Activated naive CD4-positive, alpha-beta T cell treated with anti-CD3 and anti-CD28 coated beads, Interleukin-2, amount 50 U/mL, for 72 hours (primary cell): Measurements from ENCODE around the gene BTBD9. TPM values are rescaled to one million over a fixed set of nuclear protein-coding genes. Genes with fewer than 3 reads are reported as not detected.

Experiments used
- ATAC-seq, 2 donors: fragments of 150-1000 bp; cut with Tn5 transposase; 2 replicates each; pipeline ENCODE4 v1.10.0; 2021; ENCODE audit warnings: mild to moderate bottlenecking in 2 of 2, moderate library complexity in 2 of 2
- DNase-seq, 2 donors: peaks; one replicate each; pipeline ENCODE4 v3.0.0; 2021 to 2022; ENCODE audit warnings: low spot score in 2 of 2
- H3K27ac Mint-ChIP-seq, 2 donors: one replicate each; pipeline ENCODE4 v1.8.0; 2022; ENCODE audit warnings: mild to moderate bottlenecking in 2 of 2, mixed read lengths in 2 of 2
- H3K36me3 Mint-ChIP-seq, 2 donors: one replicate each; pipeline ENCODE4 v1.8.0; 2022; ENCODE audit warnings: mixed read lengths in 2 of 2
- H3K9me3 Mint-ChIP-seq, 2 donors: one replicate each; pipeline ENCODE4 v1.8.0; 2022; ENCODE audit warnings: mixed read lengths in 2 of 2
- total RNA-seq, 2 donors: library from RNA; stranded (reverse); gene quantifications; one replicate each; pipeline ENCODE4 v1.2.3, GENCODE V29; 2022

The BTBD9 gene
- total RNA-seq, 2 donors from 2014 or later = 10.5 to 18.8 TPM

DNA sequence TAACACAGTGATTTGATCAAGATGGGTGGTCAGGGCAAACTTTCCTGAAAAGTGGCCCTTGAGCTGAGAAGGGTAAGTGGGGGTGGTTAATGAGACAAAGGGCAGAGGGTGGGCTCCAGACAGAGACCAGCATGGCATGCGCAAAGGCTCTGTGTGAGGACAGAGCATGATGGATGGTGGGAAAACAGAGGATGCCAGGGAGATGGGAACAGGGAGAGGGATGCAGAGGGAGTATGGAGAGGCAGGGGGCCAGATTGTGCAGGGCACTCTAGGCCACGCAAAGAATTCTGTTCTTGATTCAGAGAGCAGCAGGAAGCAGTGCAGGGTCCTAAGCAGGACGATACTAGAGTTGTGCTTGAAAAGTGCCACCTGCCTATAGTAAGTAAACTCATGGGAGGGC lies 394.4 kb downstream of the BTBD9 start:
- Mint-ChIP-seq H3K27ac (peak overlapping the region in 1 of 2 donors; percentile 1), H3K36me3 (peaks cover 0 to 5% of the 10 kb centered on the region in 2 donors), H3K9me3 (no peaks in the 10 kb centered on the region)
- ATAC-seq (no peak), DNase-seq (no peak)

DNA sequence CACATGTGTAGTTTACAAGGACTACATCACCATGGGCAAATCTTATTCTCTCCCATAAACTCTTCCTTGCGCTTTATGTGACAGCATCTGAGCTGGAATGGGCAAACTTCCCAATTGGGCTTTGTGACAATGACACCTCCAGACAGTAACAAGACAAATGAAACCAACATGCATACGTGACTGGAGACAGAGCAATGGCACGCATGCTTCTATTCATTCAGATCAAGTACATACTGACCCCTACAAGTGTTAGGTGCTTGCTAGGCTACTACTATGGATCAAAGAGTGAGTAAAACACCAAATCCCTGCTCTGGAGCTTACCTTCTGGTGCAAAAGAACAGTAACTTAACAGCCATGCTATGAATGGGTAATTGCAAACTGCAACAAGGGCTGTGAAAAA lies 394.9 kb downstream of the BTBD9 start:
- peaks cover 0 to 5% of the 10 kb centered on the region in 2 donors for H3K36me3 Mint-ChIP-seq
- H3K27ac Mint-ChIP-seq = peak overlapping the region in 1 of 2 donors; percentile 1
- H3K9me3 Mint-ChIP-seq = no peaks in the 10 kb centered on the region
- DNase-seq (no peak), ATAC-seq (no peak)

DNA sequence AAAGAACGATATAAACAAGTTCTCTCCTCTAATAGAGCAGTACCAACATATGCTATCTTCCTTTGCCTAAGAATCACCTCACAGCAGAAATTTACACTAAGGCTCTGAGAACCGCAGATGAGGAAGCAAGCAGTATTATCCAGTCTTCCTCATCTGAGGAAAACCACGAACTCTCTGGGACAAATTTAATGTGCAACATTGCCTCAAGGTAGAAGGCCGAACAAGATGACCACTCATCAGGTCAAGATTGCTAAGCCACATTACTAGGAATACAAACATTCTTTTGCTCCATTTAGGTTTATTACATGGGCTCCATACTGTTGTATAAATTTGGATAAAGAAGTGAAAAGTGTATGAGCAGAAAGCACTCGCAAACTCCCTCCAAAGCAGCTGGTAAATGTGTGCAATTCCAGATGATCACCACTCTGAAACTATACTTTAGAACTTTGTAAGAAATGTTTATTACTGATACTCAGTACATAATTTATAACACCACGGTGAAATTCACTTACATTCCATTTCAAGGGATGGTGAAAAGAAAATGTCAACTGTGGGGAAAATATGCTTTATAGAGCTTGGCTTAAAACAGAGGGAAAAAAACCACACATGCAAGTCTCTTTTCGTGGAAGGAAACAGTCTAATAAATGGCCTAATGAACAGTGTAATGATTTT lies 398.4 kb downstream of the BTBD9 start:
- H3K27ac Mint-ChIP-seq = no peak overlapping the region
- H3K36me3 Mint-ChIP-seq = no peaks in the 10 kb centered on the region
- DNase-seq (no peak), ATAC-seq (no peak)
- no peaks in the 10 kb centered on the region for H3K9me3 Mint-ChIP-seq

DNA sequence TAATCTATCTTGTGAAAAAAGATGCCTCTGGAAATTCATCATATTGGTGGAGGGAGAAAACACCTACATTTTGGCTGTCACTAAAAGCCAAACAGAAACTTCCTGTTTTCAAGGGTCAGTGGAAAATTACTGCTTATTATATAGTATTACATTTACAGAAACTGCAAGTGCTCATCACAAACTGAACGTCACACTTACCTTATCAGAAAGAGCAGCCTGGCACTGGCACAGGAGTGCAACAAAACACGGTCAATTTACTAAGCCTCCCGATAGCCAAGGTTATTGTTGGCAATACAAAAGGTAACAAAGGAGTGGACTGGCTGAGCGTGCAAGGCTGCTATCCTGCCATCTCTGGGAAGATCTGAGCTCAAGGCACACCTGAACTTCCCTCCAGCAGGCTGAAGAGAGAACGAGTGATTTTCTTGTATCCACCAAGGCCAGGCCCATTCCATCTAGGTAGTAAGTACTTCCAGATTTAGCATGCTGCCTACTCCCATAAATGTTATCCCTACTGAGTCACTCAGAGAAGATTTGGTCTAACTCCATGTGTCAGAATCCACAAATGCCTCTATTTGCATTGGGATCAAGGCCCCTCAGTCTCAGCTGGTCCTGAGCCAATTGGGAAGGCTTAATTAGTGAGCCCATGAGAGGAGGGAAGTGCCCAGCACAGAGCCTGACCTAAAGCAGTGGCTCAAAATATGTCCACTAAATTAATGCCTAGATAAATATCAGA lies 399.8 kb downstream of the BTBD9 start:
- DNase-seq (no peak), ATAC-seq (no peak)
- H3K27ac Mint-ChIP-seq = no peak overlapping the region
- no peaks in the 10 kb centered on the region for H3K9me3 Mint-ChIP-seq
- no peaks in the 10 kb centered on the region for H3K36me3 Mint-ChIP-seq

DNA sequence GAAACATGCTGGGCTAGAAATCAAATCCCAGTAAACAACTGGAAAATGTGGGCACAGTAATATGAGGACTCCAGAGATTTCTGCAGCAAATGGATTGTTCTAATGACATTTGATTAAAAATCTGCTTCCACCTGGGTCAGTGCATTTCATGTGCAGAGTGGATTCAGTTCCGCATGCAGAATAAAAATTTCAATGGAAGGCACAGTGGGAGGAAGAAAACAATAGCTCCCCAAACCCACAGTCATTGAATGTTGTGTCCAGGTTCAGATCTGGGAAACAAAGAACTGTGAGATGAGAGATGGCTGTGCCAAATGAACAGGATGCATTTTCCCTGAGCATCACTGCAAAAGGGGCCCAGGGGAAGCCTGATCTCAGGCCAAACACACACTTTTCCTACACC lies 403.1 kb downstream of the BTBD9 start:
- Mint-ChIP-seq H3K27ac (no peak overlapping the region), H3K36me3 (no peaks in the 10 kb centered on the region), H3K9me3 (no peaks in the 10 kb centered on the region)
- DNase-seq = no peak
- ATAC-seq = no peak

DNA sequence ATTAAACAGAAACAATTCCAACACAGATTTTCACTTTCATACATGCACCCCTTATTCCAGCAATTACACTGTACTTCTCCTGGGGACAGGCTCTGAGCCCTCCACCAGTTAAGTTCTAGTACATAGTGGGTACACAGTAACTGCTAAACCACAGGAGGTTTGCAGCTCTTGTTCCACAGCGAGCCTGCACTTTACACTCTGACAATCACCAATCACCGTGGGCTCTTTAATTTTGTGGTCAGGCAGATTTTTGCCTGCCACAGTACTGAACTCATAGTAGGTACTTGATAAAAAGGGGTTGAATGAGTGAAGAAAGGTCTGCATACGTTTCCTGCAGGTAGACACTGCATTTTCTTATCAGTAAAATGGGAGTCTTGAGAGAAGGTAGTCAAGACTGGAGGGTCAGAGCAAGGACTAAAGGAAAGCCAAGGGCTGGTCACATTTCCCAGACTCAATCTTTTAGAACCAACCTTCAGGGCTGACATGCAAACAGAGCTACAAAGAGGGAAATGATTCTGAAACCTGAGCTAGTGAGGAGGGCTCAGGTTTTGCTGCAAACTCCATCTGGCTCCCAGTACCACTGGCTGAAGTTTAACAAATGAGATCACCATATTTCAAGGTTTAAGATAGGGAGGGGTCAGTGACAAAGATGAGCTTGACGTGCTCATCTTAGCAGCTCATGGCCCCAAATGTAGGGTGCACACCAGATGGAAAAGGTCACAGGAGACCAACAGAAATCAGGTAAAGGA lies 404.6 kb downstream of the BTBD9 start:
- ATAC-seq (no peak), DNase-seq (no peak)
- Mint-ChIP-seq H3K9me3 (no peaks in the 10 kb centered on the region), H3K27ac (no peak overlapping the region), H3K36me3 (no peaks in the 10 kb centered on the region)

DNA sequence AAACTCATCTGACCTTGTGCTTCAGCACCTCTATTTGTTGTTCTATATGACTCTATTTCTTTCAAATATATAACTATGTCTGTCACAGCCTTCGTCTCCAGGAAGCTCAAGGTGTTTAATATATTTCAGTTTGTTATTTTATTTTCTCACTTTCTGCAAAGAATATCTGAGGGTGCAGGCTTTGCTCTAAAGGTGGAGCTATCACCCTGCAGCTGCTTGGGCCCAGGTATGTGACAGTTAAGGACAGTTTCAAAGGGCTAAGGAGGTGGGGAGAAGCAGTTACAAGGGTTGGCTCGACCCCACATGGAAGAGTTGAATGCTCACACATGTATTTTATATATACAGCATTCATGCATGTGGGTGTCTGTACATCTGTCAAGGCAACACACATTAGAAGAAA lies 405.6 kb downstream of the BTBD9 start:
- no peak for DNase-seq
- ATAC-seq = no peak
- Mint-ChIP-seq H3K36me3 (no peaks in the 10 kb centered on the region), H3K9me3 (no peaks in the 10 kb centered on the region), H3K27ac (no peak overlapping the region)

DNA sequence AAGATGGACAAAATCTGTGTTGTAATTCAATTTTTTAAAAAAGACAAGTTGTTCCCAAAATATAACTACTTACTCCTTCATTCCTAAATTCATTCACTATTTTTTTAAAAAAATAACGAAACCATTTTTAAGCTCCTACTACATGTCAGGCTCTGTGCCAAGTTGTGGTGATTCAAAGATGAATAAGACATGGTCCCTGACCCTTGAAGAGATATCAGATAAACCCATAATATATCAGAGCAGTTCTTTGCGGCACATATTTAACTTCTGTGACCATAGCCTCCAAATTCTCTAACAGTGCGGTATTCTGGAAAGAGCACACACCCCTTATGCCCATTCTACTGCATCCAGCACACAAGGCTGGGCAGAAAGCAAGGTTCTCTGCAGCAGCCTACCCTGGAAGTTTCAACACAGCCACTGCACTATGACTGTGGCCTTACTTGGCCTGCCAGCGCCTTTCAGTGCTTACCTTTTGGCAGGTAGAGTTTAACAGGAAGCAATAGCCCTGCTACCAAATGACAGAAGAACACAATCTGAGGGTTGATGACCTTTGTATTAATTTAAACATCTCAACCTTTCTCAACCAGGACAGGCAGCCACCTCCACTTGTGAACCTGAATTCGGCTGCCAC lies 406.5 kb downstream of the BTBD9 start:
- Mint-ChIP-seq H3K27ac (no peak overlapping the region), H3K9me3 (no peaks in the 10 kb centered on the region), H3K36me3 (no peaks in the 10 kb centered on the region)
- no peak for ATAC-seq
- DNase-seq = no peak

DNA sequence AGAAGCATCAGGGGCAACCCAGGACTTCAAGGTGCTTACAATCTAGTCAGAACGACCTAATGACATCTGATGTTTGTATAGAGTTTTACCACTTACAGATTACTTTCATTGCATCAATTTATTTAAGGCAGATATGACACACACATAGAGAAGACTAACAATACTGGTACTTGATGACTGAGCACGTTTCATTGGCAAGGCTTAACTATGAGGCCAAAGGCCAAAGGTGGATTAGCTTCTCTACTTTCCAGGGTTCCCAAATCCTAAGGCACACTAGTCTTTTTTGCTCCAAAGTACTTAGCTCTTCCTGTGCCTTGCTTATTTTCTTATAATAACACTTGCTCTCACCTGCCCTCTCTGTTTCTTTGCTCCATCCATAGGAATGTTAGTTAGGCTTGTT lies 414.0 kb downstream of the BTBD9 start:
- peak overlapping the region in 1 of 2 donors; percentile 63 for H3K27ac Mint-ChIP-seq
- H3K9me3 Mint-ChIP-seq = no peaks in the 10 kb centered on the region
- H3K36me3 Mint-ChIP-seq = no peaks in the 10 kb centered on the region
- no peak for DNase-seq
- no peak for ATAC-seq

DNA sequence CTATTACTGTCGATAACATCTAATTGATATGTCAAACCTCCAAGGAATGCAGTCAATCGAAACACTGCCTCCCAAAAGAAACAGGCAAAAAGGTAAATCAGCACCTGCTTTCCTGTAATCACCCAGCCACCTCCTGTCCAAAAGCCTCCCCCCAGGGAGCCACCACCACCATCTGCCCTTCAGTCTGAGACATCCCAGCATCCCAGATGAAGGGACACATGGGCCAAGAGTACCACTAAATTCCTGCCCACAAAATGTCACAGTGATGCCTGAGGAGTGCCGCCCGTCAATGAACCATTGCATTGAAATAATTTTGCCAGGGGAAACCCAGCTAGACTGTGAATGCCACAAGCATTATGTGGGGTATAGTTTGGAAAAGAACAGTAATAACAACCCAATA lies 418.5 kb downstream of the BTBD9 start:
- Mint-ChIP-seq H3K36me3 (no peaks in the 10 kb centered on the region), H3K9me3 (peaks cover 0 to 4% of the 10 kb centered on the region in 2 donors), H3K27ac (peak overlapping the region in 1 of 2 donors; percentile 67)
- no peak for DNase-seq
- no peak for ATAC-seq

DNA sequence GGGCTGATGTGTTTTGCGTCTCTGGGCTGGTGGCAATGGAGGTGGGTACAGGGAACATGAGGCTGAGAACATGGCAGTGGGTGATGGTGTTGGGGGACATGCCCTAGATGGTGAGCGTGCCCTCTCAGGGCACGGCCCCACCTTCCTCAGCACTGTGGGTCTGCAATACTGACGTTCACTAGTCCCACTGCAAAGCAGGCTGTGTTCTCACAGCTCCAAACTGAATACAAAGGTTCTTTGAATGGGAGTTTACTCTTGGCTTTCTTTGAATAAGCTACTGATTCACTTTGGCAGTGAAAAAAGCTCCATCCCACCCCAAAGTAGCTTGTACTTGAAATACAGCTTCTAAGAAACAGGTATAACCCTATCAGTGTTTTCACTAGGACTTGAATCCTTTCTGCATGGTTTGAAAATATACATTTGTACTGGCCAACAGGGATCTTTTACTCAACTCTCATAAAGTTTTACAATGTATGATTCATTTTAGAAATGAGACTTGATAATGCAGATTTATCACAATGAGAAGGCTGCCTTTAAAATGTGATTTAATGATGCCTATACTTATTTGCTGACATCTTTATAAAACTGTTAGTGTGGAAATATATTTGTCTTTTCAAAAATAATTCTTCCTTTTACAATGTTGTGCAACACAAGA lies 419.5 kb downstream of the BTBD9 start:
- Mint-ChIP-seq H3K27ac (no peak overlapping the region), H3K36me3 (no peaks in the 10 kb centered on the region), H3K9me3 (peaks cover 0 to 4% of the 10 kb centered on the region in 2 donors)
- DNase-seq (no peak), ATAC-seq (no peak)

DNA sequence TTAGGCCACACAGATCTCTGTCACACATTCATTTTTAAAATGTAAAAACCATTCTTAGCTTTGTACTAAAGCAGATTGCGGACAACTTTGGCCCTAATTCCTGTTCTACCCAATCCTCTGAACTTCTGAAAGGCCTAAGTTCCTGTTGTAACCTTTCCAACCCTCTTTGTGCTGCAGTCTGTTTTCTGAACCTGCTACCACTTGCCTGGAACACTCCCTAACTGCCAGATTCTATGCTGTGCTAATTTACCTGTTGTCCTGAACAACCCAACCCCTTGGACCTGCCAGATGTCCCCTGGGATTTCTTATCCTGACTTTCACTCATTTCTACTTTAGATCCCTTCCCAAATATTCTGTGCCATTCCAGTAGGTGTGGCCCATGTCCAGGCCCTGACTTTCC lies 421.5 kb downstream of the BTBD9 start:
- Mint-ChIP-seq H3K9me3 (peaks cover 0 to 4% of the 10 kb centered on the region in 2 donors), H3K36me3 (no peaks in the 10 kb centered on the region), H3K27ac (peak overlapping the region in 1 of 2 donors; percentile 25)
- DNase-seq (no peak), ATAC-seq (no peak)

DNA sequence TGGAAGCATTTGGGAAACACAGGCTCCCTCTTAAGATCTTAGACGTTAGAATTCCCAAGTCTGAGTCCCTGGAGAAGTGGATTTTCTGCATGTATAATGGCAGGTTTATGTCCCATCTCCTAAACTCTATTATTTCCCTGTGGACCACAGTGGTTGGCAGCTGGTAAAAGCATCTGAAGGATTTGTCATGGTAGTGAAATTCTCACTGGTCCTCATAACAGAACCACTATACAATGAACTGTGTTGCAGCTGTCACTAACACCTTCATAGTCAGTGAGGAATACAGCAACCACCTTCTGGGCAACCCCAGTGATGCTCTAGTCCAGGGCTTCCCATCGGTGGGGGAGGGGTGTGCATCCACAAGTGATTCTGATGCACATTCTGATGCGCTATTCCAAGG lies 423.3 kb downstream of the BTBD9 start:
- H3K36me3 Mint-ChIP-seq = no peaks in the 10 kb centered on the region
- peaks cover 0 to 4% of the 10 kb centered on the region in 2 donors for H3K9me3 Mint-ChIP-seq
- ATAC-seq (no peak), DNase-seq (no peak)
- no peak overlapping the region for H3K27ac Mint-ChIP-seq

DNA sequence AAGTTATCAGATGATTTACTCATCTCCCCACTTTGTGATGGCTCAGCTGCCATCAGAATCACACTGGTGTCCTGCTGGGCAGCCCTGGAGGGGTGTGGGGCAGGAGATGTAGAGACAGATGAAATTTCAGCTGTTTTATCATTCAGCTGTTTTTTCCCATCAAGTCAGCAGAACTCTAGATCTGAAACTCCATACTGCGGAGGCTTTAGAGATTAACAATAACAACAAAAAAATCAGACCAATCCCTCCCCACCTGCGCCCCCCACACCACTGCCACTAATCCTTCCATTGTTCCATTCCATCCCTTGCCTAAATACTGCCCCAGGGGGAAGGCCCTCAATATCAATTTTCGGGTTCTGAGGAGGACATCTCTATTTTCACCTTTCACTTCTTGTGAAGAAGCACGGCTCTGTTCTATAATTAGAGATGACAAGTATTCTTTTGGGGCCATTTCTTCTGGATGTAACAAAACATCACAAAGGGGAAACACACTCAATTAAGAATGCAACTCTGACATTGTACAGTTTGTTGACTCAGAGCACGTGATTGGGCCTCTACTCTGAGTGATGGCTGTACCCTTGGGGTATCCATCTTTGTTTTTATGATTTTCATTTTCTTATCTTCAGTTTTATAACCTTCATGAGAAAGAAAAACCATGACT lies 423.9 kb downstream of the BTBD9 start:
- H3K27ac Mint-ChIP-seq = no peak overlapping the region
- DNase-seq (no peak), ATAC-seq (no peak)
- H3K9me3 Mint-ChIP-seq = peaks cover 0 to 4% of the 10 kb centered on the region in 2 donors
- no peaks in the 10 kb centered on the region for H3K36me3 Mint-ChIP-seq

DNA sequence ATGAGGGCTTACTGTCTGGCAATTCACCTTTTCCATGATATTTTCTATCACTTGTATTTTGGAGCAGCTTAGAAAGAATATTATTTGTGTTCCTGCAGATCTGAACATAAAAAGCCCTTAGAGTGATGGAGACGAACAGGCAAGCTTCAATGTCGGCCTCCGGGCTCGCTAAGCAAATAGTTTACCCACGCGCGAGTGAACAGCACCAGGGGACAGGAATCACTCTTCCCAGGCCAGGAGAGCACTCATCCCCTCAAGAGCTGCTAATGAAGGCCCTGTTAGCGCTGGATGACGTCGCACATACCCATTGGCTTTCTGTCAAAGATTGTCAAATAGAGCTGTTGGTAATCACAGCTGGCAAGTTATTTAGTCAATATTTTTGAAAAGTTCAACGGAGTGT lies 424.5 kb downstream of the BTBD9 start:
- ATAC-seq (no peak), DNase-seq (no peak)
- H3K27ac Mint-ChIP-seq = no peak overlapping the region
- H3K9me3 Mint-ChIP-seq = peaks cover 0 to 4% of the 10 kb centered on the region in 2 donors
- H3K36me3 Mint-ChIP-seq = no peaks in the 10 kb centered on the region

DNA sequence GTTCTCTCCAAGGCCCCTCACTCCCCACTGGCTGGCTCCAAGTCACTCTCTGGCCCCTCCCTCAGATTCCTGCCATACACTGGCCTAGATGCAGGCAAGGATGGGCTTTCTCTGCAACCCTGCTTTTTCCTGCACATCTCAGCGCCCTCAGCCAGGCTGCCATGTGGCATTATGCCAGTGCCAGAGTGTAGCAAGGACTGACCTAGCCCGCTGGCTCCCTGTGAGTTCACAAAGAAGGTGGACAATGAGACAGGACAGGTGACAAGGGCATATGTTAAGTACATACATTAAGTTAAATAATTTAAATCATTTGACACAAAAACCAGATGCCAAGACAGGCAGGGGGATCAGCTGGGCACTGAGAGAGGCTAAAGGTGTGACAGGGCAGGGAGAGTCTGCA lies 425.6 kb downstream of the BTBD9 start:
- Mint-ChIP-seq H3K27ac (peak overlapping the region in 1 of 2 donors; percentile 36), H3K9me3 (peaks cover 0 to under 1% of the 10 kb centered on the region in 2 donors), H3K36me3 (no peaks in the 10 kb centered on the region)
- DNase-seq = no peak
- ATAC-seq = no peak
